SW480 (cell line): ENCODE data around the gene CSNK1D.
A peak's percentile ranks its signal among the peaks of the same experiment; 100 is the strongest.

Experiments used
- DNase-seq: peaks from one replicate; pipeline ENCODE4 v3.0.0-alpha.2; 2016; ENCODE audit warnings: low spot score

CSNK1D gene

DNA sequence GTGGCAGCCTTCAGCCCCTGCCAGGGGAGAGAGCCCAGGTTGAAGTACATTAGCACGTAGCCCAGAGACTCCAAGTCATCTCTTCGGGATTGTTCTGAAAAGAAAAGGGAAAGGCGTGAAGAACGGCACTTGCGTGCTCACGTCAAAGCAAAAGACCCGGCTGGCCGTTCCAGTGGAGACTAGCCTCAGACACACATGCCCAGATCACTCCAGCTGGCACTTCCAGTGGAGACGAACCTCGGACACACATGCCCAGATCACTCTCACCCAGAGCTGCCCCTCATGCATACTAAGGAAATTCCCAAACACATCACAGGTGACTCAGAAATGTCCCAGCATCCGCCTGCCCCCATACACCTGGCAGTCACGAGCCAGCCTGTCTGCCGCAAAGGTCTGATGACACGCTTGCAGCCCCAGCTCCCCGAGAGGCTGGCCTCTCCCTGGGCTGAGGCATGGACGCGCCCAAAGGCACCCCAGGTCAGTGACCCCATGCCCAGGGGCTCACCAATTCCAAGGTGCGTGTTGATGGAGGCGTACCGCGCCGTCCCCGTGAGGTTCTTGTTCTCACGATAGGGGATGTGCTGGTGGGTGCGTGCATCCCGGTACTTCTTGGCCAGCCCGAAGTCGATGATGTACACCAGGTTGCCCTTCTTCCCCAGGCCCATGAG is 20.9 kb downstream of the CSNK1D start:
- DNase-seq, result no peak

- DNase-seq, result no peak
These were observed 22.5 kb downstream of the CSNK1D start for GRCh38 chr17:82250868-82251500.

DNA sequence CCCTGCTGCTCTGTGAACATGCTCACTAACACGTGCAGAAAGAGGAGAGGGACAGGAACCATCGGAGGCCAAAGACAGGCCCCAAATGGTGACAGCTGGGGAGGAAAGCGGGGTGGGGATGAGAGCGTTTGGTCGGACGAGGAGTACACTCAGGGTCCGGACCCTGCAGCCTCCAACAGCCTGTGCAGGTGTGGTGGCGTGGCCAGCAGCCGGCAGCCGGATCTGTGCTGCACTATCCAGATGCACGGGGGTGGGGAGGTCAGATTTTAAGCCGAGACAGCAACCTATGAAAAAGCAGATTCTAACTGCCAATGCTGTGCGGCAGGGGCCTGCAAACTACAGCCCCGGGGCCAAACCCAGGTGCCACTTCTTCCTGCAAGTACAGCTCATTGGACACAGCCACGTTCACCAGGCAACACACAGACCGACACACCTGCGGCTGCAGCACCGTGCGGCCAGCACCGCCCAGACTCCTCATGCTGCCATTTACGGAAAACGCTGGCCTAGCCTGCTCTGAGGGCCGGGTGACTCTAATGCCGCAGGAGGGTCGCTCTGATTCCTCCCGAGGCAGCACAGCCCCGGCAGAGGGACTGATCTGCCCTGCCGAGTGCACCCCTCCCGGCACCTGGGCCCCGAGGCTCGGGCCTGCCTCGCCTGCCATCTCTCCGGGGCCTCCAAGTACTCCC is 23.5 kb downstream of the CSNK1D start:
- no peak for DNase-seq

DNA sequence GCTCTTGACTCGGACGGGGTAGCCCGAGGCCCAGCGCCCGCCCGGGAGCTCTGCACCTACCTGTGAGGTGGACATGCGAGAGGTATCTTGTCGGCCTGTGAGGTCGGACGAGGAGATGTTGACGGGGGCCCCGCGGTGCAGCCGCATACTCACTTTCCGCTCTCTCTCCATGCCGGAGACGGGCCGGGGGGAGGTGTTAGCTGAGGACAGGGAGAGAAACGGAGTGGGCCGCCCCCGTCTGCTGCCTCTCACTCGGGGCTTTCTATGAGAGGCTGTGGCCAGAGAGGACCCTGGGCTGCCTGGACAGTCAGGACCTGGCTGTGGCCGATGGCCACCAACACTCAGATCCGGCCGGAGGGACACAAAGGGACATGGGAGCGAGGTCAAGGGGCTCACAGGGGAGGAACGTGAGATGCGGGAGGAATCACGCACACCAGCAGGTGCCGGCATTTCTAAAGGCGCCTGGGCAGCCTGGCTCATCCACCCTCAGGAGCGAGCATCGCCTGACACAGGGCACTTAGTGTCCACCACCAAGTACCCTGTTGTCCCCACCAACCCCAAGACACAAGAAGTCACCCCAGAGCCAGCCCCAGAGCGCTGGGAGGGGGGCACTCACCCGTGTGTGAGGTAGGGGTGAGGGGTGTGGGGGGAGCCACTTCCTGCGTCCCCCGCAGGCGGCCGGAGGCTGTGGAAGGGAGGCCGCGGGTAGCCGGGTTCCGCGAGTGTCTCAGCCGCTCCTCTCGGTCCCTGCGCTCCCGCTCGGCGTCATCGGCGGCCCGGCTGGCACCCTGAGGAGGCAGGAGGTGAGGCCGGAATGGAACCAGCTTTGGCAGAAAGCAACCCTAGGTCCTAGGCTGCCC is 24.5 kb downstream of the CSNK1D start:
- DNase-seq, result no peak

DNA sequence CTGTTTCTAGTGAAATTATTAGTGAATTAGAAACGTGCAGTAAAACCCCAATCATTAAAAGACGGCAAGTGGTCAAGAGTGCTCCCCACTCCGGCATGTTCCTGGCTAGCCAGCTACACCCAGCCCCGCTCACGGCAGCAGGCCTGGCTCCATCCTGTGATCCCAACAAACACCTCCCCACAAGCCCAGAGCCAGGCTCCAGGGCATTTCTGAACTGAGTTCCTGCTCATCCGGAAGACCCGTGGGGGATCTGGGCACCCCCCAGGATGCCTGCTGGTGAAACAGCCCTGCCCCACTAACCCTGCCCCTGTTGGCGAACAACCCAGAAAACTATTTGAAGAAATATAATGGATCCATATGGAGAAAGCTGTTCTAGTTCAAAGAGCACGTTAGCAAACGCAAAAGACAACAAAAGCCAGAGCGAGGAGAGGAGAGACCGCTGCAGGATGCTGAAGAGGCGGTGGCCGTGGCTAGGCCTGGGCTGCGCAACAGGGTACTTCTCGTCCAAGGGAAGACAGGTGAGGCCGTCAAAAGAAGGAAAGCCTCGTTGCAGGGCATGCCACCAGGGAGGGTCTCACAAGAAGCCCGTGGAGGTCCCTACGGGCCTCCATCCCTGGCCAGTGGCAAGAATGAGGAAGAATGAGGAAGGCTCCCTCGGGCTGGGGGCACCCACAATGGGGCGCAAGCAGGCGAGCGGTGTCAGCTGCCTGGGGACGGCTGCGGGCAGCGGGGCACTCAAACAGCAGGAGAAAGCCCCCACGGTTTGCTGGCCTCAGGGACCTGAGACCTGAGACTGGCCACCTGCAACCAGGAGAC is 25.4 kb downstream of the CSNK1D start:
- no peak for DNase-seq

GRCh38 chr17:82247182-82247823 is 26.2 kb downstream of the CSNK1D start:
- no peak for DNase-seq

DNA sequence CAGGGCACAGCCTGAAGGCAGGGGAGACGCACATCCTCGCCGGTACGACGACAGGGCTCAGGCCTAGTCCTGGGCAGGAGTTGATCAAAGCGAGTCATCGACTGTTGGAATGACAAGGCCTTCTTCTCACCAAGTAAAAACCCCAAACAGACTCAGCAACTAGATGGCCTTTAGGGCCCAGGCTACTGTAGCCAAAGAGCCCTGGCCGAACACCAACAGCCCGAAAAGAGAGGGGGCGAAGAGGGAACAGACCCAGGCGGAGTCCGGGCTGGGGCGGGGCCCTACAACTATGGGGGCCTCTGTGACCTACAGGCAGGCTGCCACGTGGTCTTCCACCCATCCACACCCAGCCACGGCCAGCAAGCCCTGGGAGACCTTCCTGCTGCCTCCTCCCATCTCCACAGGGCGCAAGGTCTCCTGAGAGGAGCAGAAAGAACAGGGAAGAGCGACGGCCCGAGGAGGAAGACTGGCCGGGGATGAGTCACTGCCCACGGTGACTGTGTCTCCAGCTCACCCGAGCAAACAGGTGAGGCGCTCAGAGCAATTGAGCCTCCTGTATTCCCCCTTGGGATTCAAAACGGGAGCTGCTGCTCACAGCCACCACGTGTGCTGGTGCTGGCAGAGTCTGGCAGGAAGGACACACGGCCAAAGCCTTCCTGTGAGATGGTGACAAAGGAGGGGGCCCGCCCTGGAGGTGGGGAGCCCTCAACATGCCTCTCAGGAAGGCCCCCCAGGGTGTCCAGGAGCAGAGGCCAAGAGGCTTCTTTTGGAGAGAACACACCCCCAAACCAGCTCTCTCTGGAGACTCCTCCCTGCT is 26.9 kb downstream of the CSNK1D start:
- DNase-seq, result peak; percentile 75

DNA sequence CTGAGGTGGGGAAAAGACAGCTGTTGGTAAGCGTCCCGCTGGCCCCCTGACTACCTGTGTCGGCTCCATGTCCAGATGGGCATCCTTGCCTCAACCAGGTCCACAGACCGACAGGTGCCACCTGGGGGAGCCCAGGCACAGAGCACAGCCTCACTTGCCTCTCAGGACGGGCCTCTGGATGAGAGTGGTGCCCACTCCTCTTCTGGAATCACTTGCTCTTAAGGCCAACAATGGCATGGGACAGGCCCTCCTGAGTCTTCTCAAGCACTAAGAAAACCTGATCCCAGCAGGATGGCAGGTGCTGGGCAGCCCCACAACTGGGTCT is 27.5 kb downstream of the CSNK1D start:
- DNase-seq, result no peak

DNA sequence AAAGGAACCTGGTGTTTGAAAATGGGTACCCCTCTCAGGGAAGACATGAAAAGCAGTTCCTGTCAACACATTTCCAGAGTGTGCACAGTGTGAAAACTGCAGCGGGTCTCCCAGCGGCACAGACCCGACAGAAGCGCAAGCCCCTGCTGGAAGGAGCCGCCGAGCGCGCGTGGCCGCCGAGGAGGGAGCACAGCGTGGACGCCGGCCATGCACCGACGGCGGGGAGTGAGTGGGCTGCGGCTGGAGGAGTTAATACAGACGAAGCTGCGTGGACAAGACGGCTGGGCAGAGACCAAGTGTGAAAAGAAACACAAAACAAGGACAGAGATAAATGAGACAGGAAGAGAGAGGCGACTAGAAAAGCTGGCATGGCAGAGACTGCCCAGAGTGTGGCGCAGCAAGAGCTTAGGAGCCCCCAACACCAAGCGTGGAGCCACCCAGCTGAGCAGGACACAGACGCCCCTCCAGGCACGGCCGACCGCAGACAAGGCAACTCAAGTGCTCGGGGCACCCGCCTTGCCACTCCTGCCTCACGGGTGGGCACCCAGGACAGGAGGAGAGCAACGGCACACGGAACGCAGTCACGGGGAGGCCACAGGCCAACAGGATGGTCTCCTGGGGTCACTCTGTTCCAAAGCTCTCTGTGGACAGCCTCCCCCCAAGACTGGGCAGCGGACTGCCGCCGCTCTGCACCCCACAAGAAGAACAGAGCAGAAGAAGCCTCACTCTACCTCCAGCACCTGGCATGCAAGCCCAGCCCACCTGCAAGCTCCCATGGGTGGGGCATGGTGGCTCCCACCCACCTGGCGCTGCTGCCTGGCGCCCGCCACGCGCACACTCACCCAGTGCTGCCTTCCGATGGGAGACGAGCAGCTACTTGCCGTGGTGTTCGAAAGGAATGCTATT is 28.1 kb downstream of the CSNK1D start:
- DNase-seq, result no peak

DNA sequence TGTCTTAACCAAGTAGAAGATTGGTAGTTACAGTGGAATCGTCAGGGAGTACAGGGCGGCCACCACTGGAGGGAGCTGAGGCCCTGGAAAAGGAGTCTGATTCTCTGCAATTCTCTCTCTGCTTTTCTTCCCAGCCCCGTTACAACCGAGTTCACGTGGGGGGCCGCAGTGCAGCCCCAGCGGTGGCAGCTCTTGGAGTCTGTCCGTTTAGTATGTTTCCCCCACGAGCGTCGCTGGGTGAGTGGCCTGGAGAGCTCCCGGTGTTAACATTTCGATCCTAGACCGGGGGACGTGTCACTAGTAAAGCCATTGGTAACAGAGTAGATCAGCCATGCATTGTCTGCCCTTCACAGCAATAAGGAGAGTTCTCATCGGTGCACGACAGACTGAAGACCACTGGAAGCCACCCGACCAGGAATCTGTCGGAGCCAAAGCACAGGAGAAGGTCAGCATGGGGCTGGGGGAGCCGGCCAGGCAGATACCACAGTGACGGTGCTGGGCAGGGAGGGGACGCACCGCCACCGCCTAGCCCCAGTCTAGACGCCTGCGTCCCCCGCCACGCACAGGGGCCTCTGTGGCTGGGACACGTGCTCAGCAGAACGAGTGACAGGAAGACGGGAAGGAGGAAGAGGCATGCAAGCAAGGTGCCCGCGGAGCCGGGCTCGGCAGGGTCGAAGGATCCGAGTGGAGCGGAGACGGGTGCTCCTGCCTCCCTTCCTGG is 28.9 kb downstream of the CSNK1D start:
- no peak for DNase-seq

- DNase-seq, result no peak
These were observed 29.7 kb downstream of the CSNK1D start for GRCh38 chr17:82243648-82244412.

DNA sequence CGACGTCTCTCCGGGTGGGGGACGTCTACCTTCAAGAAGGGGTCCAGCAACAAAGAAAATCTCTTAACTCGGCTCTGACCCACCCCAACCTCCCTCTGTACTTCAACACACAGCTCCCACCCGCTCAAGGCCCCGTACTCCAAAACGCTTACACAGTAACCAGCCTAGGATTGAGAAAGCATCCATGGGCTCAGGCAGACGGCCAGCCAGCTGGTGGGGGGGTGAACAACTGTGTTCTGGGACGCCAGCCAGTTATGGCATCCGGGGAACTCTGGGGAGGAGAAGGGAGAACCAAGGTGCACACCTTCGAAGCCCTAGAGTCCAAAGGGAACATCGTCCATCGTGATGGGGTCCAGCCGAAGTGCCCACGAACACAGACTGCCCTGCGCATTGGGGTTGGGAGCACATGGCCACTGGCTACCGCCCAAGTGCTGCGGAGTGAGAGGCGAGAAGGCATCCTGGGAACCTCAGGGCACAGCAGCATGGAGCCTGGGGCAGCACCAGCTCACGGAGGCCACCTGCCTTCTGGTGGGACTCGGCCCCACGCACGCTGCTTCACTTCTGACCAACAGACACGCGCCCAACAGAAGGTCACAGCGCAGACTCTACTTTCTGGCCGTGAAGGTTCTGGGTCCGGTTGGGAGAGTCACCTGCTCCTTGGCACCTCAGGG is 30.4 kb downstream of the CSNK1D start:
- DNase-seq, result no peak

DNA sequence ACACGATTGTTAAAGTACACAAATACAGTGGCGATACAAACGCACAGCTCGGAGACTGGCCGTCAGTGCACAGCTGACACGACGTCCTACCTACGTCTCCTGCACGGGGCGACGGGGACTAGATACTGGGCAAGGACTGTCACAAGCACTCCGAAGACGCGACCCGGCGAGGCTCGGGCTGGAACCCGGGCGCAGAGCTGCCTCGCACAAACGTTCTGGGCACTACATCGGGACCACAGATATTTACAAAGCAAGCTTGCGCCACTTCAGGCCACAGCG is 30.9 kb downstream of the CSNK1D start:
- DNase-seq, result no peak

GRCh38 chr17:82241926-82242697 is 31.4 kb downstream of the CSNK1D start:
- DNase-seq, result no peak

- peak; percentile 73 for DNase-seq
These were observed 32.1 kb downstream of the CSNK1D start for GRCh38 chr17:82241183-82241925.
